IMR-90 (cell line): ENCODE measurements around the gene OSER1. TPM values are rescaled to one million over a fixed set of nuclear protein-coding genes. Genes with fewer than 3 reads are reported as not detected.

Experiments
- ATAC-seq: fragments of 200-7000 bp; cut with Tn5 transposase; 2 replicates; pipeline ENCODE4 v1.9.1; 2020; ENCODE audit warnings: low read depth, mild to moderate bottlenecking, moderate library complexity
- BruUV-seq: library from RNA; stranded (reverse); fragments of 400-500 nt; replicated peaks from 2 replicates; lab custom pipeline; 2021; lab: Mats Ljungman, UMichigan
- CTCF ChIA-PET: fragments of 300-600 bp; formaldehyde crosslinking; extraction: SDS; loops from one replicate; lab custom pipeline; 2021; ENCODE audit warnings: antibody characterized with exemption; lab: Yijun Ruan, JAX
- POLR2A ChIA-PET: fragments of 300-600 bp; sonication (Branson Sonifier 250); formaldehyde crosslinking; loops from one replicate; lab custom pipeline; 2022; ENCODE audit warnings: antibody characterized with exemption; ENCODE audit not compliant: unreplicated experiment; lab: Charles Lee
- DNase-seq: peaks from one replicate; pipeline ENCODE4 v3.0.0; 2013
- H2AFZ ChIP-seq: replicated peaks from 2 replicates; pipeline ENCODE3; 2013; ENCODE audit warnings: low read length, mild to moderate bottlenecking; ENCODE audit not compliant: poor library complexity
- H2AK5ac ChIP-seq: 2 replicates; pipeline ENCODE4 v1.6.1; 2013; ENCODE audit warnings: low read depth, low read length, inconsistent platforms
- H2AK9ac ChIP-seq: replicated peaks from 2 replicates; pipeline ENCODE3; 2013; ENCODE audit warnings: mild to moderate bottlenecking, low read depth, low read length, moderate library complexity; ENCODE audit not compliant: poor library complexity
- H2BK120ac ChIP-seq: 2 replicates; pipeline ENCODE4 v1.6.1; 2013; ENCODE audit warnings: low read depth, low read length, inconsistent platforms
- H2BK15ac ChIP-seq: 3 replicates; pipeline ENCODE4 v1.6.1; 2013; ENCODE audit warnings: low read depth, low read length, inconsistent platforms
- H2BK20ac ChIP-seq: 2 replicates; pipeline ENCODE4 v1.6.1; 2013; ENCODE audit warnings: low read depth, mild to moderate bottlenecking, inconsistent platforms, low read length, moderate library complexity
- H2BK5ac ChIP-seq: 2 replicates; pipeline ENCODE4 v1.6.1; 2013; ENCODE audit warnings: mild to moderate bottlenecking, low read depth, low read length, inconsistent platforms; ENCODE audit not compliant: poor library complexity, severe bottlenecking
- H3K14ac ChIP-seq: replicated peaks from 2 replicates; pipeline ENCODE4 v1.6.1; 2013; ENCODE audit warnings: low read depth, low read length, inconsistent platforms
- H3K18ac ChIP-seq: 2 replicates; pipeline ENCODE4 v1.6.1; 2013; ENCODE audit warnings: low read depth, low read length, control low read depth
- H3K23ac ChIP-seq: 2 replicates; pipeline ENCODE4 v1.6.1; 2013; ENCODE audit warnings: low read depth, low read length, inconsistent platforms
- H3K27ac ChIP-seq: 2 replicates; pipeline ENCODE4 v1.5.1; 2013; ENCODE audit warnings: mild to moderate bottlenecking, control low read depth, low read length; ENCODE audit not compliant: insufficient read depth
- H3K27me3 ChIP-seq: 2 replicates; pipeline ENCODE4 v1.6.1; 2013; ENCODE audit warnings: low read length; ENCODE audit not compliant: control insufficient read depth, insufficient read depth
- H3K36me3 ChIP-seq: 2 replicates; pipeline ENCODE4 v1.6.1; 2013; ENCODE audit warnings: low read length, mixed read lengths; ENCODE audit not compliant: control insufficient read depth, insufficient read depth
- H3K4ac ChIP-seq: 2 replicates; pipeline ENCODE4 v1.6.1; 2013; ENCODE audit warnings: low read depth, low read length, inconsistent platforms
- H3K4me1 ChIP-seq: 2 replicates; pipeline ENCODE4 v1.6.1; 2013; ENCODE audit warnings: low read length, mixed read lengths; ENCODE audit not compliant: control insufficient read depth, insufficient read depth
- H3K4me2 ChIP-seq: 2 replicates; pipeline ENCODE4 v1.6.1; 2013; ENCODE audit warnings: low read depth, mild to moderate bottlenecking, control low read depth, low read length, moderate library complexity
- H3K4me3 ChIP-seq: 2 replicates; pipeline ENCODE4 v1.5.1; 2013; ENCODE audit warnings: low read depth, mild to moderate bottlenecking, control low read depth, low read length, moderate library complexity; ENCODE audit not compliant: insufficient read depth
- H3K56ac ChIP-seq: 2 replicates; pipeline ENCODE4 v1.6.1; 2013; ENCODE audit warnings: low read length, inconsistent platforms; ENCODE audit not compliant: insufficient read depth; ENCODE audit errors: extremely low read depth
- H3K79me1 ChIP-seq, 2 experiments: 2 replicates each; pipeline ENCODE4 v1.6.1; 2013; ENCODE audit warnings: low read length in 2 of 2, inconsistent platforms in 1 of 2, low read depth in 1 of 2
- H3K9ac ChIP-seq: 2 replicates; pipeline ENCODE4 v1.6.1; 2013; ENCODE audit warnings: low read depth, low read length, control low read depth
- H3K9me1 ChIP-seq: 2 replicates; pipeline ENCODE4 v1.6.1; 2013; ENCODE audit warnings: low read length, inconsistent platforms; ENCODE audit not compliant: insufficient read depth
- H3K9me3 ChIP-seq: 2 replicates; pipeline ENCODE4 v1.6.1; 2013; ENCODE audit warnings: low read length; ENCODE audit not compliant: control insufficient read depth, insufficient read depth
- H4K20me1 ChIP-seq: 2 replicates; pipeline ENCODE4 v1.6.1; 2013; ENCODE audit warnings: low read length, inconsistent platforms; ENCODE audit not compliant: insufficient read depth
- H4K5ac ChIP-seq: 2 replicates; pipeline ENCODE4 v1.6.1; 2013; ENCODE audit warnings: mild to moderate bottlenecking, low read depth, low read length, control low read depth
- H4K8ac ChIP-seq, 2 experiments: 2 replicates each; pipeline ENCODE4 v1.6.1; 2013; ENCODE audit warnings: low read depth in 2 of 2, low read length in 2 of 2, control low read depth in 1 of 2, inconsistent platforms in 1 of 2
- H4K91ac ChIP-seq: 2 replicates; pipeline ENCODE4 v1.6.1; 2013; ENCODE audit warnings: low read depth, low read length, inconsistent platforms; ENCODE audit not compliant: insufficient read depth
- BHLHE40 ChIP-seq: fragments of 150-350 bp; IDR thresholded peaks from 2 replicates; pipeline ENCODE4 v1.6.1; 2016; ENCODE audit warnings: mild to moderate bottlenecking, low read depth, low read length
- CEBPB ChIP-seq: IDR thresholded peaks from 2 replicates; pipeline ENCODE4 v1.6.1; 2012; ENCODE audit warnings: low read depth, low read length, improper control_type of control experiment
- CHD1 ChIP-seq: IDR thresholded peaks from 2 replicates; pipeline ENCODE4 v1.6.1; 2012; ENCODE audit warnings: low read depth, low read length, improper control_type of control experiment
- FOS ChIP-seq: fragments of 150-350 bp; IDR thresholded peaks from 2 replicates; pipeline ENCODE4 v1.6.1; 2016; ENCODE audit warnings: low read depth, low read length
- MAFK ChIP-seq: IDR thresholded peaks from 2 replicates; pipeline ENCODE4 v1.6.1; 2012; ENCODE audit warnings: low read depth, low read length, improper control_type of control experiment
- MAZ ChIP-seq: IDR thresholded peaks from 2 replicates; pipeline ENCODE4 v1.6.1; 2012; ENCODE audit warnings: low read depth, mild to moderate bottlenecking, low read length, improper control_type of control experiment, moderate library complexity, borderline replicate concordance
- MXI1 ChIP-seq: IDR thresholded peaks from 2 replicates; pipeline ENCODE4 v1.6.1; 2012; ENCODE audit warnings: low read depth, mild to moderate bottlenecking, low read length, moderate library complexity, borderline replicate concordance
- NFE2L2 ChIP-seq: fragments of 150-350 bp; IDR thresholded peaks from 2 replicates; pipeline ENCODE4 v1.6.1; 2016; ENCODE audit warnings: low read depth, mild to moderate bottlenecking, low read length
- POLR2A ChIP-seq: IDR thresholded peaks from 2 replicates; pipeline ENCODE4 v1.6.1; 2012; ENCODE audit warnings: mild to moderate bottlenecking, low read depth, low read length
- RAD21 ChIP-seq: IDR thresholded peaks from 2 replicates; pipeline ENCODE4 v1.6.1; 2012; ENCODE audit warnings: low read length, improper control_type of control experiment
- RCOR1 ChIP-seq: IDR thresholded peaks from 2 replicates; pipeline ENCODE4 v1.6.1; 2012; ENCODE audit warnings: mild to moderate bottlenecking, low read length, improper control_type of control experiment; ENCODE audit not compliant: insufficient replicate concordance
- RFX5 ChIP-seq: IDR thresholded peaks from 2 replicates; pipeline ENCODE4 v1.8.0; 2012; ENCODE audit warnings: low read depth, mild to moderate bottlenecking, low read length, moderate library complexity
- SMC3 ChIP-seq: fragments of 150-350 bp; IDR thresholded peaks from 2 replicates; pipeline ENCODE4 v1.6.1; 2016; ENCODE audit warnings: low read depth, mild to moderate bottlenecking, antibody characterized with exemption, low read length, moderate library complexity
- WGBS, 2 experiments: methylation state at CpG; one replicate each; pipeline versions ENCODE4 v1.1.5 to v1.1.7; 2013; ENCODE audit warnings: missing lambda C conversion rate in 2 of 2; ENCODE audit not compliant: insufficient read length in 1 of 2; ENCODE audit errors: extremely low coverage in 2 of 2; 5-methylcytosine and 5-hydroxymethylcytosine counted together
- dilution Hi-C: fragments of 300-500 bp; cut with HindIII; formaldehyde crosslinking; loops from one replicate; pipeline ENCODE4 v1.14.3; 2018; ENCODE audit warnings: low sequenced_read_pairs; ENCODE audit not compliant: unreplicated experiment
- in situ Hi-C: fragments of 300-500 bp; cut with MboI; formaldehyde crosslinking; loops from 3 replicates; pipeline ENCODE4 v1.14.3; 2019; ENCODE audit warnings: low sequenced_read_pairs, inconsistent platforms, mixed read lengths
- intact Hi-C: fragments of 100-400 bp; cut with micrococcal nuclease; formaldehyde crosslinking; loops from 2 replicates; pipeline ENCODE4 v1.10.0; 2022
- polyA plus RNA-seq, 3 experiments: library from polyadenylated mRNA; depleted of rRNA; stranded (reverse); fragments of >200 nt; gene quantifications; 2 replicates each; pipeline ENCODE4 v1.2.3, GENCODE V29; 2012; ENCODE audit warnings: low replicate concordance in 1 of 3
- total RNA-seq: library from RNA; depleted of rRNA; stranded (reverse); fragments of >200 nt; gene quantifications from 2 replicates; pipeline ENCODE4 v1.2.3, GENCODE V29; 2012
- TF ChIP-seq, protein P1 (sequence below): fragments of 150-350 bp; IDR thresholded peaks from 2 replicates; pipeline ENCODE4 v1.6.1; 2016; ENCODE audit warnings: low read depth, mild to moderate bottlenecking, low read length, moderate library complexity, borderline replicate concordance
- TF ChIP-seq, protein P2 (sequence below): conservative IDR thresholded peaks from 2 replicates; pipeline ENCODE4 v1.5.1; 2012; ENCODE audit warnings: mild to moderate bottlenecking, low read depth, low read length, improper control_type of control experiment
- TF ChIP-seq, protein P3 (sequence below): fragments of 150-350 bp; IDR thresholded peaks from 2 replicates; pipeline ENCODE4 v1.6.1; 2017; ENCODE audit warnings: mild to moderate bottlenecking, antibody characterized with exemption, low read length, low read depth

OSER1 gene
- total and polyA plus RNA-seq, 2 of the 4 experiments (the other 2 are of a cell fraction): 32.6 to 70.6 TPM

DNA sequence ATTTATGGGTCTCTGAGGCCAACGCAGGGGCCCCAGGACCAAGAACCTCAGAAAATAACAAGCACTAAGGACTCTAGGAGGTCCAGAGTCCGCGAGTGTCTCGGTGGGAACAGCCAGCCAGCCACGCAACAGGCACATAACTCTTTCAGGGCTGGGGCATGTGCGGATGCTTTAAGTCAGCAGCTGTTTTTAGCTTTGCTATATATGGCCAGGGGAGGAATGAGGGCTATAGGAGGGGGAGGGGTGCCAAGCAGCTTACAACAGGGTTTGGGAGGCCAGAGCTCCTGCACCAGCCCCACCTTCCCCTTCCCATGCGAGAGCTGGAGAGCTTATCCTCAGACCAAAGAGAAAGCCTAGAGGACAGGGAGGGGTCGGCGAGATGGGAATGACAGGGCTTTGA, 29.8 kb downstream of the OSER1 start:
- TF ChIP-seq, protein P1, sequence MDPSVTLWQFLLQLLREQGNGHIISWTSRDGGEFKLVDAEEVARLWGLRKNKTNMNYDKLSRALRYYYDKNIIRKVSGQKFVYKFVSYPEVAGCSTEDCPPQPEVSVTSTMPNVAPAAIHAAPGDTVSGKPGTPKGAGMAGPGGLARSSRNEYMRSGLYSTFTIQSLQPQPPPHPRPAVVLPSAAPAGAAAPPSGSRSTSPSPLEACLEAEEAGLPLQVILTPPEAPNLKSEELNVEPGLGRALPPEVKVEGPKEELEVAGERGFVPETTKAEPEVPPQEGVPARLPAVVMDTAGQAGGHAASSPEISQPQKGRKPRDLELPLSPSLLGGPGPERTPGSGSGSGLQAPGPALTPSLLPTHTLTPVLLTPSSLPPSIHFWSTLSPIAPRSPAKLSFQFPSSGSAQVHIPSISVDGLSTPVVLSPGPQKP: no peak
- TF ChIP-seq RCOR1 (no peak), MXI1 (no peak), POLR2A (no peak), CEBPB (no peak), MAFK (no peak), SMC3 (no peak), NFE2L2 (no peak), RFX5 (no peak), BHLHE40 (no peak), FOS (no peak), MAZ (no peak), RAD21 (no peak), CHD1 (no peak)
- TF ChIP-seq, protein P2, sequence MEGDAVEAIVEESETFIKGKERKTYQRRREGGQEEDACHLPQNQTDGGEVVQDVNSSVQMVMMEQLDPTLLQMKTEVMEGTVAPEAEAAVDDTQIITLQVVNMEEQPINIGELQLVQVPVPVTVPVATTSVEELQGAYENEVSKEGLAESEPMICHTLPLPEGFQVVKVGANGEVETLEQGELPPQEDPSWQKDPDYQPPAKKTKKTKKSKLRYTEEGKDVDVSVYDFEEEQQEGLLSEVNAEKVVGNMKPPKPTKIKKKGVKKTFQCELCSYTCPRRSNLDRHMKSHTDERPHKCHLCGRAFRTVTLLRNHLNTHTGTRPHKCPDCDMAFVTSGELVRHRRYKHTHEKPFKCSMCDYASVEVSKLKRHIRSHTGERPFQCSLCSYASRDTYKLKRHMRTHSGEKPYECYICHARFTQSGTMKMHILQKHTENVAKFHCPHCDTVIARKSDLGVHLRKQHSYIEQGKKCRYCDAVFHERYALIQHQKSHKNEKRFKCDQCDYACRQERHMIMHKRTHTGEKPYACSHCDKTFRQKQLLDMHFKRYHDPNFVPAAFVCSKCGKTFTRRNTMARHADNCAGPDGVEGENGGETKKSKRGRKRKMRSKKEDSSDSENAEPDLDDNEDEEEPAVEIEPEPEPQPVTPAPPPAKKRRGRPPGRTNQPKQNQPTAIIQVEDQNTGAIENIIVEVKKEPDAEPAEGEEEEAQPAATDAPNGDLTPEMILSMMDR: no peak
- TF ChIP-seq, protein P3, sequence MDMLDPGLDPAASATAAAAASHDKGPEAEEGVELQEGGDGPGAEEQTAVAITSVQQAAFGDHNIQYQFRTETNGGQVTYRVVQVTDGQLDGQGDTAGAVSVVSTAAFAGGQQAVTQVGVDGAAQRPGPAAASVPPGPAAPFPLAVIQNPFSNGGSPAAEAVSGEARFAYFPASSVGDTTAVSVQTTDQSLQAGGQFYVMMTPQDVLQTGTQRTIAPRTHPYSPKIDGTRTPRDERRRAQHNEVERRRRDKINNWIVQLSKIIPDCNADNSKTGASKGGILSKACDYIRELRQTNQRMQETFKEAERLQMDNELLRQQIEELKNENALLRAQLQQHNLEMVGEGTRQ: no peak
- peak overlapping the region; percentile 85 for H3K4ac ChIP-seq
- ChIA-PET CTCF (interaction anchor here (1.4 kb wide), 1 partner anchor 9 kb away, joined by 4 read pairs; no protein-coding TSS in a partner anchor), POLR2A (interaction anchor here (0.5 kb wide), 1 partner anchor 128 kb away, joined by 4 read pairs; no protein-coding TSS in a partner anchor)
- peak overlapping the region; percentile 79 for H2BK20ac ChIP-seq
- peak overlapping the region; percentile 77 for H2AK9ac ChIP-seq
- dilution Hi-C loops (no loop called here), in situ Hi-C loops (no loop called here), intact Hi-C loops (loop anchor here (5.0 kb wide), 1 partner anchor 44 kb away; no protein-coding TSS in a partner anchor)
- H3K4me3 ChIP-seq: no peak overlapping the region; the same call in 1 of the 2 replicates
- H2BK15ac ChIP-seq: peak overlapping the region; percentile 77; the same call in 2 of the 3 replicates
- peaks cover 0 to 5% of the 10 kb centered on the region in 2 experiments; a peak in 2 of 4 replicates for H3K79me1 ChIP-seq
- H3K56ac ChIP-seq: peak overlapping the region; percentile 46; the same call in 1 of the 2 replicates
- peak overlapping the region; percentile 92 for H2AFZ ChIP-seq
- peak overlapping the region; percentile 25; the same call in 1 of the 2 replicates for H3K23ac ChIP-seq
- 9% methylated on average over 5 of the region's 9 CpGs; no CpG with 5 or more reads in 1 of the 2 experiments for WGBS, 2 experiments
- peak overlapping the region; percentile 30 for H2BK5ac ChIP-seq
- H3K9ac ChIP-seq: peak overlapping the region; percentile 74; the same call in 1 of the 2 replicates
- no TSS peak for BruUV-seq
- H4K8ac ChIP-seq: peak overlapping the region; percentile 53 to 75
- DNase-seq: peak; percentile 35
- peak overlapping the region; percentile 86 for H3K14ac ChIP-seq
- H3K27ac ChIP-seq: peak overlapping the region; percentile 55
- peak overlapping the region; percentile 47 for H3K18ac ChIP-seq
- peak overlapping the region; percentile 69; the same call in 1 of the 2 replicates for H2AK5ac ChIP-seq
- H3K4me1 ChIP-seq: peaks cover 9% of the 10 kb centered on the region
- H3K9me3 ChIP-seq: no peaks in the 10 kb centered on the region
- peak overlapping the region; percentile 82 for H4K91ac ChIP-seq
- H2BK120ac ChIP-seq: peak overlapping the region; percentile 81
- H3K36me3 ChIP-seq: no peaks in the 10 kb centered on the region
- peak overlapping the region; percentile 49 for H3K4me2 ChIP-seq
- peaks cover 12% of the 10 kb centered on the region for H3K9me1 ChIP-seq
- H4K20me1 ChIP-seq: no peaks in the 10 kb centered on the region
- H4K5ac ChIP-seq: peak overlapping the region; percentile 49
- peak; percentile 89 for ATAC-seq
- H3K27me3 ChIP-seq: no peaks in the 10 kb centered on the region
